ENCODE measurements around the gene ZNF668. TPM values are rescaled to one million over a fixed set of nuclear protein-coding genes. Genes with fewer than 3 reads are reported as not detected.

Gene ZNF668
- total and polyA plus RNA-seq, 2 of the 4 experiments (the other 2 are of a cell fraction) = 4.5 to 11.6 TPM

- Histone ChIP-seq H2BK5ac (ENCODE audit: low read depth, low read length, poor library complexity, severe bottlenecking) (no peak overlapping the region), H3K18ac (ENCODE audit: low read depth, low read length) (no peak overlapping the region), H3K36me3 (ENCODE audit: control insufficient read depth, insufficient read depth, low read length) (peaks cover 62% of the 10 kb centered on the region), H3K9ac (ENCODE audit: low read depth, low read length) (no peak overlapping the region), H3K56ac (ENCODE audit: extremely low read depth, insufficient read depth, low read length) (no peak overlapping the region), H2BK15ac (ENCODE audit: low read depth, low read length) (no peak overlapping the region), H4K8ac (ENCODE audit: low read depth in 2 of 2, low read length in 2 of 2) (no peak overlapping the region), H3K4me3 (ENCODE audit: insufficient read depth, low read depth, low read length) (no peak overlapping the region), H3K27ac (ENCODE audit: insufficient read depth, low read length) (no peak overlapping the region), H4K20me1 (ENCODE audit: insufficient read depth, low read length) (peaks cover 15% of the 10 kb centered on the region), H3K14ac (replicated peaks; ENCODE audit: low read depth, low read length) (no peak overlapping the region), H2AK9ac (replicated peaks; ENCODE audit: low read depth, low read length, poor library complexity) (no peak overlapping the region), H3K9me1 (ENCODE audit: insufficient read depth, low read length) (peaks cover 4% of the 10 kb centered on the region), H2BK120ac (ENCODE audit: low read depth, low read length) (no peak overlapping the region), H3K23ac (ENCODE audit: low read depth, low read length) (no peak overlapping the region), H3K4me1 (ENCODE audit: control insufficient read depth, insufficient read depth, low read length) (no peaks in the 10 kb centered on the region; the same call in 1 of the 2 replicates), H4K5ac (ENCODE audit: low read depth, low read length) (no peak overlapping the region), H2AK5ac (ENCODE audit: low read depth, low read length) (no peak overlapping the region), H4K91ac (ENCODE audit: insufficient read depth, low read depth, low read length) (no peak overlapping the region), H3K79me1 (ENCODE audit: low read depth in 1 of 2, low read length in 2 of 2) (peaks cover 17 to 54% of the 10 kb centered on the region in 2 experiments), H2AFZ (replicated peaks; ENCODE audit: low read length, poor library complexity) (no peak overlapping the region), H3K27me3 (ENCODE audit: control insufficient read depth, insufficient read depth, low read length) (no peaks in the 10 kb centered on the region), H2BK20ac (ENCODE audit: low read depth, low read length) (no peak overlapping the region), H3K9me3 (ENCODE audit: control insufficient read depth, insufficient read depth, low read length) (no peaks in the 10 kb centered on the region), H3K4me2 (ENCODE audit: low read depth, low read length) (no peak overlapping the region), H3K4ac (ENCODE audit: low read depth, low read length) (no peak overlapping the region)
- 78% methylated on average over 13 of the region's 18 CpGs; no CpG with 5 or more reads in 1 of the 2 experiments for WGBS, 2 experiments (ENCODE audit: extremely low coverage in 2 of 2, insufficient read length in 1 of 2)
- dilution Hi-C loops (cut with HindIII; ENCODE audit: low sequenced_read_pairs, unreplicated experiment) = no loop called here
- CTCF ChIA-PET = interaction anchor here (1.2 kb wide), 1 partner anchor 14 kb away, joined by 4 read pairs; no protein-coding TSS in a partner anchor
- DNase-seq (no peak), ATAC-seq (ENCODE audit: low read depth) (no peak)
- no TSS peak for BruUV-seq (replicated peaks)
- intact Hi-C loops (cut with micrococcal nuclease) = no loop called here
- POLR2A ChIA-PET (ENCODE audit: unreplicated experiment) = interaction anchor here (1.0 kb wide), 1 partner anchor 13 kb away, joined by 3 read pairs; the partner anchor contains the start of gene ZNF668
- in situ Hi-C loops (cut with MboI; ENCODE audit: low sequenced_read_pairs) = loop anchor here (10.0 kb wide), 1 partner anchor 101 kb away; the partner anchor contains the start of gene HSD3B7
- TF ChIP-seq POLR2A (IDR thresholded peaks at IDR 0.05; ENCODE audit: low read depth, low read length) (no peak), CHD1 (IDR thresholded peaks at IDR 0.05; ENCODE audit: low read depth, low read length) (no peak), MXI1 (IDR thresholded peaks at IDR 0.05; ENCODE audit: borderline replicate concordance, low read depth, low read length) (no peak), RCOR1 (IDR thresholded peaks at IDR 0.05; ENCODE audit: insufficient replicate concordance, low read length) (no peak), SMC3 (IDR thresholded peaks at IDR 0.05; ENCODE audit: low read depth, low read length) (no peak), FOS (IDR thresholded peaks at IDR 0.05; ENCODE audit: low read depth, low read length) (no peak), RAD21 (IDR thresholded peaks at IDR 0.05; ENCODE audit: low read length) (no peak), ELK1 (IDR thresholded peaks at IDR 0.05; ENCODE audit: borderline replicate concordance, low read depth, low read length) (no peak), NFE2L2 (IDR thresholded peaks at IDR 0.05; ENCODE audit: low read depth, low read length) (no peak), MAZ (IDR thresholded peaks at IDR 0.05; ENCODE audit: borderline replicate concordance, low read depth, low read length) (no peak), BHLHE40 (IDR thresholded peaks at IDR 0.05; ENCODE audit: low read depth, low read length) (no peak), CEBPB (IDR thresholded peaks at IDR 0.05; ENCODE audit: low read depth, low read length) (no peak), RFX5 (IDR thresholded peaks at IDR 0.05; ENCODE audit: low read depth, low read length) (no peak), MAFK (IDR thresholded peaks at IDR 0.05; ENCODE audit: low read depth, low read length) (no peak)
- TF ChIP-seq, protein P1, sequence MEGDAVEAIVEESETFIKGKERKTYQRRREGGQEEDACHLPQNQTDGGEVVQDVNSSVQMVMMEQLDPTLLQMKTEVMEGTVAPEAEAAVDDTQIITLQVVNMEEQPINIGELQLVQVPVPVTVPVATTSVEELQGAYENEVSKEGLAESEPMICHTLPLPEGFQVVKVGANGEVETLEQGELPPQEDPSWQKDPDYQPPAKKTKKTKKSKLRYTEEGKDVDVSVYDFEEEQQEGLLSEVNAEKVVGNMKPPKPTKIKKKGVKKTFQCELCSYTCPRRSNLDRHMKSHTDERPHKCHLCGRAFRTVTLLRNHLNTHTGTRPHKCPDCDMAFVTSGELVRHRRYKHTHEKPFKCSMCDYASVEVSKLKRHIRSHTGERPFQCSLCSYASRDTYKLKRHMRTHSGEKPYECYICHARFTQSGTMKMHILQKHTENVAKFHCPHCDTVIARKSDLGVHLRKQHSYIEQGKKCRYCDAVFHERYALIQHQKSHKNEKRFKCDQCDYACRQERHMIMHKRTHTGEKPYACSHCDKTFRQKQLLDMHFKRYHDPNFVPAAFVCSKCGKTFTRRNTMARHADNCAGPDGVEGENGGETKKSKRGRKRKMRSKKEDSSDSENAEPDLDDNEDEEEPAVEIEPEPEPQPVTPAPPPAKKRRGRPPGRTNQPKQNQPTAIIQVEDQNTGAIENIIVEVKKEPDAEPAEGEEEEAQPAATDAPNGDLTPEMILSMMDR (conservative IDR thresholded peaks at IDR 0.05; ENCODE audit: low read depth, low read length) = no peak
Measured at GRCh38 chr16:31085873-31086628, 12.0 kb upstream of the ZNF668 start.

Data from IMR-90 (cell line).